ENCODE data around the gene PMIS2.

The PMIS2 gene

DNA sequence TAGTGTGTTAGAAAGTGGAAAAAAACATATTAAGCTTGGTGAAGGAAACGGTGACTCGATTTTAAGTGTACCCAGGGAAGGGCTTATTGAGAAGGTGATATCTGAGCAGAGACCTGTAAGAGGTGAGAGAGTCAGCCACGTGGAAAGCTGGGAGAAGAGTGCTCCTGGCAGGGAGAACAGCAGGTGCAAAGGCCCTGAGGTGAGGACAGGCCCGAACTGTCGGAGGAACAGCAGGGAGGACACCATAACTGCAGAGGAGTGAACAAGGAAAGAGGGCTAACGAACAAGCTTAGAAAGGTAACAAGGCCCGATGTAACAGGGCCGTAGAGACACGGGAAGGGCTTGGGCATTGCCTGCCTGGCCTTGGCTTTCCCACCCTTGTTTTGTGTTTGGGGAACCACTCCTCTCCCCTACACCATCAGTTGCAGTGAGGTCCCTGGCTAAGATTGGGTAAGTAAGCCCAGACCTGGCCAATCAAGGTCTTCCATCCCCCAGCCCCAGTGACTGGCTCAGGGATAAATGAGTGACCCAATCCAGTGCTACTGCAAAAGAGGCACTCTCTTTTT, 29.9 kb upstream of the PMIS2 start:
- DNase-seq (ENCODE audit: low spot score) (no peak), FAIRE-seq (no peak)

DNA sequence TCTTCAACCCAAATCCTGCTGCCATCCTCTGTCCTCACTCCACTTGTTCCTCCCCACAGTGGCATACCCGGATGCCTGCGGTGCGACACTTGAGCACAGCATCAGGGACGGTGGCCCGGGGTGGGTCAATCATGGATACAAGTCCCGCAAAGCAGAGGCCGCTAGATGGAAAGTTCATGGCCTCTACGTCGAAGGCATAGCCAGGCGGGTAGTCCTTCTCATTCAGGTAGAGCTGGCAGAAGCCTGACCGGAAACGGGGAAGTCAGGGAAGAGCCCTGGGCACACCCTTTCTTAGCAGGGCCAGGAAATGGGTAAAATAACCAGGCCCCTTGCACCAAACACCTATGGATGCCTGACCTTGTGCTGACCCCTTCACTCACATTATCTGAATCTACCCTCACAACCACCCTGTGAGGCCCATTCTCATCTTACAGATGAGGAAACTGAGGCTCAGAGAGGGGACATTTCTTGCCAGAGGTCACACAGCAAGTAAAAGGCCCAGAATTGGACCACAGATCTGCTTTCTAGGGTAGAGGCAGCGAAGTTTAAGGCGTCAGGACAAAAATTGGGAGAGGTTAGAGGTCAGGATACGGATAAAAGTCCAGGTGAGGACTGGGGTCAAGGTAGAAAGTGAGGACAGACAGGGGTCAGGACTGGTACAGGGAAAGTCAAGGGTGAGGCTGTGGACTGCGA, 29.0 kb upstream of the PMIS2 start:
- FAIRE-seq = no peak

GRCh38 chr19:35557539-35558399, 28.2 kb upstream of the PMIS2 start:
- no peak for DNase-seq (ENCODE audit: low spot score)
- FAIRE-seq = no peak

More for the DNA sequence above, 29.0 kb upstream of the PMIS2 start:
- DNase-seq (ENCODE audit: low spot score) = no peak

DNA sequence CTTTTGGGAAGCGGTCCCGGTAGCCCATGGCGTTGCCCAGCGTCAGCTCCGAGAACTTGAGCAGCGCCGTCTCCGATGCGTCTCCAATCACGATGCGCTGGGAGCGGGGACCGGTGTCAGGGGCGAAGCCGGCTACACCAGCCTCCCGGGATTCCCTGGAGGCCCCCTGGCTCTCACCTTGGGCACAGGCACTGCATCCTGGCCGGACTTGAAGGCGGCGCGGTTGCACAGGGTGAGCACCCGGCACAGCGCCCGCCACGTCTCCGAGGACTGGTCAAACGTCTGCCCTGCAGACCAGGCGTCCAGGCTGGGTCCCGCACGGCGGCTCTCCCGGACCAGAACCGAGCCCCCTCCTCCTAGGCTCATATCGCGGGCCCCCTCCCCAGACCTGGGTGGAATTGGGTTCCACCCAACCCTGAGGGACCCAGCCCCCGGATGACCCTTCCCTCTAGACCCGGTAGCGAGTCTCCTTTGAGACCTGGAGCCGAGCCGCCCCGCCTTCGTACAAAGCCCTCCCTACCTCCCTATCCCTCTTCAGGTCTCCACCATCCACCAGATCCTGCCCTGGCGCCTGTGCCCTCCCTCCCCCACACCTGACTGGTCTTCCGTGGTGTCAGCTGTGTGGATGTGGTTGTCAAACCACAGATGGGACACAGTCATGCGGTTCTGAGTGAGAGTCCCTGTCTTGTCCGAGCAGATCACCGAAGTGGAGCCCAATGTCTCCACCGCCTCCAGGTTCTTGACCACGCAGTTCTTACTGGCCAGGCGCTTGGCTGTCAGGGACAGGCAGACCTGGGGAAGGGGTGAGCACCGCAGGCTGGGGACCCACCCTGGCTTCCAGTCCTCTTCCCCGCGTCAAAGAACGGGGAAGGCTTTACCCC, 27.3 kb upstream of the PMIS2 start:
- no peak for FAIRE-seq
- no peak for DNase-seq (ENCODE audit: low spot score)

DNA sequence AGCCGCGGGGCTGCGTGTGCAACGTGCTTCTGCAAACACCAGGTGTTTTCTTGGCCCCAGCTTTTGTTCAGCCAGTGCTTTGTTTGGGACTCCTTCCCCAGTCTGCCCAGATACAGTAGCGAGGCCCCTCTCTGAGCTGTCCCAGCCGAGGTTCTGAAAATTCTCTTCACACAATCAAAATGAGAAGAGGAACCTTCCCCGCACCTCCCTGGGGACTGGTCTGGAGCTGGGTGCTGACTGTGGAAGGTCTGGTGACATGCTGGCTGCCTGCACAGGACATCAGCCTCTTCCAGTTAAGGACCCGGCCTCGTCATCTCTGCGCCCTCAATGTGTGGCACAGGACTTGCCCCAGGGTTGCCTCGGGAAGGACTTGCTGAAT, 26.7 kb upstream of the PMIS2 start:
- no peak for FAIRE-seq
- no peak for DNase-seq (ENCODE audit: low spot score)

GRCh38 chr19:35559781-35560180, 26.2 kb upstream of the PMIS2 start:
- no peak for FAIRE-seq

DNA sequence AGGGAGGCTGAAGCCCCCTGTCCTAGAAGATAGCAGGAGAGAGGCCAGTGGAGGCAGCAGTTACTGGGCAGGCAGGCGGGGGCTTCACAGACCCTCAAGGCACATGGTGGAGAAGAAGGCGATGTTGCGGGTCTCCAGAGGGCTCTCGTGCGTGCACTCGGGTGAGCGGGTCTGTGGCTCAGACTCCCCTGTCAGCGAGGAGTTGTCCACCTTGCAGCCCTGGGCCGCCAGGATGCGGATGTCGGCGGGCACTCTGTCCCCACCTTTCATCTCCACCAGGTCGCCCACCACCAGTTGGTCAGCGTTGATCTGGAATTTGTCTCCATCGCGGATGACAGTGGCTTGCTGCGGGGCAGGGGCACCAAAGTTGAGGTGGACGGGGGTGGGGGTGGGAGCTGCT, 25.7 kb upstream of the PMIS2 start:
- no peak for FAIRE-seq
- no peak for DNase-seq (ENCODE audit: low spot score)

More at GRCh38 chr19:35559781-35560180, 26.2 kb upstream of the PMIS2 start:
- DNase-seq (ENCODE audit: low spot score) = no peak

- FAIRE-seq = no peak
- no peak for DNase-seq (ENCODE audit: low spot score)
These were observed 25.3 kb upstream of the PMIS2 start for GRCh38 chr19:35560677-35561076.

DNA sequence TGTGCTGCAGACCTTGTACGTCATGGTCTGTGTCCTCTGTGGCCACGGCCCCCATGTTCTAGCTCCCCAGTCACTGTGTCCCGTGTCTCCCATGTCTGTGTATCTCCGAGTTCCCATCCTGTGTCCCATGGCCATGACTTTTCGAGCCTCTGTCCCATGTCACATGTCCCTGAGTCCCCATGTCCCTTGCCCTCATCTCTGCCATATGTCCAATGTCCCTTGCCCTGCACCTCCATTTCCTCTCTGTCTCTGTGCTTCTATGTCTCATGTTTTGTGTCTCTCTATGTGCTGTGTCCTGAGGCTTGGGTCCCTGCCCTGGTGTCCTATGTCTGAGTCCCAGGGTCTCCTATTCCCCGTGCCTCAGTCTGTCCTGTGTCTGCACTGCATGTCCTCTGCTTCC, 24.5 kb upstream of the PMIS2 start:
- DNase-seq (ENCODE audit: low spot score) (no peak), FAIRE-seq (no peak)

- DNase-seq (ENCODE audit: low spot score) = no peak
- no peak for FAIRE-seq
These were observed 23.6 kb upstream of the PMIS2 start for GRCh38 chr19:35562336-35562735.

DNA sequence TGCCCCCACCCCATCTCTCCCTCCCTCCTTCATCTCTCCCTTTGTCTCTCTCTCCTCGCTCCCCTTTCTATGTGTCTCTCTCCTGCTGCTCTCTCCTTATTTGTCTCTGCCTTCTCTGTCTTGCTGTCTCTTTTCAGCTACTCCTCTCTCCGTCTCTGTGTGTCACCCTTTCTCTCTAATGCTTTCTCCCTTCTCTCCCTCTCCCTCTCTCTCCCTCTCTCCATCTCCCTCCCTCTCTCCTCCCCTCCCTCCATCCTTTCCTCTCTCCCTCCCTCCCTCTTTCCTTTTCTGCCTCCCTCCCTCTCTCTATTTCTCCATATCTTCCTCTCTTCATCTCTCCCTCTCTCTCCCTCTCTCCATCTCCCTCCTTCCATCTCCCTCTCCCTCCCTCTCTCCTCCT, 23.2 kb upstream of the PMIS2 start:
- FAIRE-seq = no peak

DNA sequence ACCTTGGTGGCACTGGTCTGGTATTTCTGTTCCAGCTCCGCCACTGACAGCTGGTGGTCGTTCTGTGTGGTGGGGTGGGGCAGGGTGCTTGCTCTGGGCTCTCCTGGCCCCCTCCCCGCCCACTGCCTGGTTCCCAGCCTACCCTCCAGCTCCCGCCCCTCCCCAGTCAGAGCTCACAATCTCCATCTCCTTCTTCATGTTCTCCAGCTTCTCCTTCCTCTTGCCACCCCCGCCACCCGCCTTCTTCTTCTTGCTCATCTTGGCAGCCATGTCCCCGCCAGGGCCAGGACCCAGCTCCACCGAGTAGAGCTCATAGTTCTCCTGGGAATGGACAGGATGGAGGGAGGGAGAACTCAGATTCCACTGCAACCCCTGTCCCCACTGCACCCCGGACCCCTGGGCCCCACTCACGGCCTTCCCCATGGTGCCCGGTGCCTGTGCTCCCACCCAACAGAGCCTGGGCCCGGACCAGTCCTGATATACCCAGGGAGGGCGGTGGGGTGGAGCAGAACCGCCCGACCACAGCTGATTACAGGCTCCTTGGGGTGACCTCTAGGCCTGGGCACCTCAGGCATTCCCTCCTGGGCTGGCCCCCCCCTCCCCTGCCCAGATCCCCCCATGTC, 22.7 kb upstream of the PMIS2 start, which contains the start of gene ATP4A:
Gene ATP4A (minus strand): TSS at position 452 of the 623 bp plus-strand sequence. CDS start 29 bp downstream, at position 423.
- FAIRE-seq = no peak
- DNase-seq (ENCODE audit: low spot score) = no peak

More for the DNA sequence above, 23.2 kb upstream of the PMIS2 start:
- no peak for DNase-seq (ENCODE audit: low spot score)

DNA sequence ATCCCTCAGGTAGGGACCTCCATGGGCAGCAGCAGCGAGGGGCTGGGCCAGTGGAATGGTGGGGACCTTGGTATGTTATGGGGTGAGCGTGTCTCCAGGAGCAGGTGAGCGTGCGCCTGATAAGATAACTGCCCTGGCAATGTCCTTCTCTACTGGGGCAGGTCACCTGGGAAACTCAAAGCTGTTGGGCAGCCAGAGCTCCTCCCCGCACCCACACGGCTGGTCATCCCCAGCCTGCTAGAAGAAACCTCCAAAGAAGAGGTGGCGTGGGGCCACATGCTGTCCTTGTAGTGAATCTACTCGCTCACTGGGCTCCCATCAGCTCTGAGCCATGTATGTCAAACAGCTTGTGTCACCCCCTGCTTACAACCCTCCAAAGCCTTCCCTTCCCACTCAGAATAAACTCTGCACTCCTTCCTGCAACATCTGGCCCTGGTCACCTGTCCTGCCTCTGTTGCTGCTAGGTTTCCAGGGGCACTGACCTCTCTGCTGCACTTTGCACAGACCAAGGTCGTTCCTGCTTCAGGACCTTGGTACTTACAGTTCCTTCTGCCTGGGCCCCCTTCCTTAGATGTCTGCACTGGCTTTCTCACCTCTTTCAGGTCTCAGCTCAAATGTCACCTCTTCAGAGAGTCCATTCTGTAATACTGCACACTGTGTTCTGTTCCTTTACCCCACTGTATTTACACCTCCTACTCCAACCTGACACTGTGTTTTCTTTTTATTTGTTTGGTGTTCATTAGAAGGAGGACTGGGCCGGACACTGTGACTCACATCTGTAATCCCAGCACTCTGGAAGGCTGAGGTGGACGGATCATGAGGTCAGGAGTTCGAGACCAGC, 20.7 kb upstream of the PMIS2 start:
- FAIRE-seq (no peak), DNase-seq (ENCODE audit: low spot score) (no peak)

DNA sequence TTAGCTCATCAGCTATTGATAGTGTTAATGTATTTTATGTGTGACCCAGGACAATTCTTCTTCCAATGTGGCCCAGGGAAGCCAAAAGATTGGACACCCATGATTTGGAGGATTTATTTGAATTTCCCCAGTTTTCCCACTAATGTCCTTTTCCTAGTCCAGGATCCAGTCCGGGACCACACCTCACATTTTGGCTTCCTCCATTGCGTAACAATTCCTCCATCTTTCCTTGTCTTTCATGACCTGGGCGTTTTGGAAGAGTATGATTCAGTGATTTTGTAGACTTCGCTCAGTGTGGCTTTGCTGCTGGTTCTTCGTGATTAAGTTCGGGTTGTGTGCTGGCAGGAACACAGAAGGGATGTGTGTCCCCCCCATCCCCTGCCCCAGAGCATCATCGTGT, 19.2 kb upstream of the PMIS2 start:
- no peak for FAIRE-seq
- DNase-seq (ENCODE audit: low spot score) = no peak

DNA sequence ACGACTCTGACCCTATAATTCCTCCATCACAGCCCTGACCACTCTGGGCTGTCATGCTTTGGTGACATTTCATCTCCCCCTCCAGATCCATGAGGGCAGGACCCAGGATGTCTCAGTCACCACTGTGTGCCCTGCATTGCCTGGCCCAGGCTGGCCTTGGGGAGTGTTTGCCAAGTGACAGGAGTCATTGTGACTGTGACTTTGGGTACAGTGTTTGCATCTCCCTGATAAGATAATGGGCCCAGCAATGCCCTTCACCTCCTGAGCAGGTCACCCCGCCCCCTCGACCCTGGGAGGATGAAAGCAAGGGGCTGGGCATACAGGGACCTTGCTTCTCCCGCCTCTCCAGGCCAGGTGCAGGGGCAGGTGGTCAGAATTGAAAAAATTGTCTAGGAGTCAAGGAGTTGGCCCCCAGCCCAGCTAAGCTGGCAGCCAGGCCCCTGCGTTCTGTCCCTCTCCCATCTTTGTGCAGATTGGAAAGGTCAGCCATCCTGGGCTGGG, 16.6 kb upstream of the PMIS2 start:
- DNase-seq (ENCODE audit: low spot score) (no peak), FAIRE-seq (no peak)

GRCh38 chr19:35571406-35571965, 14.5 kb upstream of the PMIS2 start:
- FAIRE-seq (no peak), DNase-seq (ENCODE audit: low spot score) (no peak)

- DNase-seq (ENCODE audit: low spot score) (no peak), FAIRE-seq (no peak)
These were observed 8.1 kb upstream of the PMIS2 start for GRCh38 chr19:35577918-35578317.

DNA sequence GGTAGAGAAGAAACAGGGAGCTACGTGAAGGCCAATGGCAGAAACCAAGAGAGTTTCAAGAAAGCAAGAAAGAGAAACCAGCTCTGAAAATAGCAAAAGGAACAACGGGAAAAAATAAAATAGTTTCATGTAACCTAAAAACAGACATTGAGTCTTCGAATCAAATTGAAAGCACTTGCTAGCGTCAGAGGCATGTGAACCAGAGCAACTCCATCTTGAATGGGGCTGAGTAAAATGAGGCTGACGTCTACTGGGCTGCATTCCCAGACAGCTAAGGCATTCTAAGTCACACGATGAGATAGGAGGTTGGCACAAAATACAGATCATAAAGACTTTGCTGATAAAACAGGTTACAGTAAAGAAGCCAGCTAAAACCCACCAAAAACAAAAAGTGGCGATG, 7.3 kb upstream of the PMIS2 start:
- FAIRE-seq = no peak
- DNase-seq (ENCODE audit: low spot score) = no peak

DNA sequence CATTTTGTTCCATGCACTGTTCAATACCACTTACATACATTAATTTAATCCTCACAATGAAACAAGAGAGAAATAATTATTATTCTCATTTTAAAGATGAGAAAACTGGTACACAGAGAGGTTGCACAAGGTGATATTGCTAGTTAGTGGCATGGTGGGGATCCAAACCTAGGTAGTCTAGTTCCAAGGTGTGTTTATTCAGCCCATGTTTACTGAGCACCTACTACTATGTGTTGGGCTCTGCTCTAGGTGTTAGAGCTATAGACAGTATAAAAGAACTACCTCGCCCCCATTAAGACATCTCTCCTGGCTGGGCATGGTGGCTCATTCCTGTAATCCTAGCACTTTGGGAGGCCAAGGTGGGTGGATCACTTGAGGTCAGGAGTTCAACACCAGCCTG, 3.2 kb upstream of the PMIS2 start:
- no peak for DNase-seq (ENCODE audit: low spot score)
- FAIRE-seq = no peak
